Stimulated activated CD8-positive, alpha-beta memory T cell treated with anti-CD3 and anti-CD28 coated beads, Interleukin-15, amount 100 ng/mL, for 24 hours (primary cell): Measurements from ENCODE around the gene NUDT12.

Experiments used
- DNase-seq: peaks from one replicate; pipeline ENCODE4 v3.0.0-alpha.2; 2020; ENCODE audit warnings: low read depth

The NUDT12 gene

DNA sequence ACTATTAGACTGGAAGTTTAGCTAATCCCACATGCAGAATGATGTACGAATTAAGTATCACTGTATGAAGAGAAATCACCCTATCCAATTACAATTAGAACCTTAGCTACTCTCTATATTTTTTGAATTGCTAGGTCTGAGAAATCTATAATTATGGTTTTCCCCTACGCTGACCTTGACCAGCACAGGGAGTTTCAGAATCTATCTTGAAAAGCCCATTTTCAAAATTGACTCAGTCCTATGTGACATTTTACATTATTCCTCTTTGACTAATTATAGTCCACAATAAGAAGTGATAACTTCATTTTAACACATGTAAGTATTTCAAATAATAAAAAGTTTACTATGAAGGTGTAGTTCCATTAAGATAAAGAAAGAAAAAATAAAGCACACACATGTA lies 21.5 kb downstream of the NUDT12 start:
- DNase-seq, result no peak

GRCh38 chr5:103539376-103540330 lies 22.9 kb downstream of the NUDT12 start:
- no peak for DNase-seq

GRCh38 chr5:103532086-103532734 lies 30.4 kb downstream of the NUDT12 start:
- DNase-seq, result no peak

DNA sequence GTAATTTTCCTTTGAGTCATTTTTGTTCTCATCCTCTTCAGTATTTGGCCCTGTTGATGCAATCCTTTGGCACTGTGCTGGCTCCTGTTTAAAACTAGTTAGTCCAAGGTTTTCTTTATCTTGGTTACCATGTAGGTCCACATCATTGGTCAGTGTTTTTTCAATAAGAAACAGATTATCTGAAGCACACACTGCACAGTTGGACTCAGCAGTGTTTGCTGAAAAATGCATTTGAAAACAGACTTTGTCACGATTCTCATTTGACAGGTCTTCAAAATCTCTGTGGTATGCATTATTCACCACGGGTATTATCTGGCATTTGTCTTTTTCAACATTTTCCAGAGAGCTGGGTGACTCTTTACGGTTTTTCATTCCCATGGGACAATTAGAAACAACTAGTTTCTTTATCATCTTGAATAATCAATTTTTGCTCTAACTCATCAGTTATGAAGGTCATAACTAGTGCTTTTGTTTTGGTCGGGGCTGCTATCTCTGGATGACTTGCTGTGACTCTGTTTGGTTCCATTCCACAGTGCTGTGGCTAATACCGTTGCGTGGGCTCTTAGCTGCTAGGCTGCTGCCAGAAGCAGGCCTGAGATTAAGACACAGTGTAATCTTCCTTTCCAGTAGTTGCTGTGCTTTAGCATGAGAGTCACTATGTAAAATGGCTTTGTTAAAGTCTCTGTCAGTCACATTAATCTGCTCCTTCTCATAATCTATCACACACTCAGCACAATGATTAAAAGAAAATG lies 36.2 kb downstream of the NUDT12 start:
- DNase-seq, result no peak

DNA sequence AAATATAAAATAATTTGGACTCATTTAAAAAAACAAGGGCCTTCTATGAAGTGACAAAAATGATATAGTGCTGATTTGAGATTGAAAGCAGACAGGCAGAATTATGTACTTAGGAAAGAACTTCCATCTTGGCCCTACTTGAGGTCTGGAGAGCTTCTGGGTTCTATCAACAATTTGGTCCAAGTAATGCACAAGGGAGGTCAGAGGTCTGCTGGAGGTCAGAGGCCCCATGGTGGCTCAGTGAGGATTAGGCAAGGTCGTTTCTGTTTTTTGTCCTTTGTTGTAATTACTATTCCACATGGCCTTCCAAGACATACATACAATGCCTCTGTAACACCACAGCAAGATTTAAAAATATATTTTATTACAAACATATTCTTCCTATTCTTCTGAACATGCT lies 37.2 kb downstream of the NUDT12 start:
- no peak for DNase-seq

DNA sequence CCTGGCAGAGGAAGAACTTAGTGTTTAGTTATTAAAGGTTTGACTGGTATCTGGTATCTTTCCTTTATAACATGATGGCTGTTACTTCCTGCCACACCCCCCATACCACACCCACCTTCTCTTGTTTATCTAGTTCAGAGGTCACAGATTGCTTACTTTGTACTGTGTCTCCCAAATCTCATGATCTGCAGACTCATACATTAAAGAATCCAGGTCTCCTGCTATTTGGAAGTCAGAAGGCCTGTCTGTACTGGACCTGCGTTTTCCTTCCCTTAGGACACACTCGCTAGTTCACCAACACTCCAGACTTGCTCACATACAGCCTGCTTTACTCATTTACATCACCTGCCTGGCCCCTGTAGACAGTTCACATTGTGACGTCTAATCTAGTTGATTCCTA lies 39.3 kb downstream of the NUDT12 start:
- no peak for DNase-seq

DNA sequence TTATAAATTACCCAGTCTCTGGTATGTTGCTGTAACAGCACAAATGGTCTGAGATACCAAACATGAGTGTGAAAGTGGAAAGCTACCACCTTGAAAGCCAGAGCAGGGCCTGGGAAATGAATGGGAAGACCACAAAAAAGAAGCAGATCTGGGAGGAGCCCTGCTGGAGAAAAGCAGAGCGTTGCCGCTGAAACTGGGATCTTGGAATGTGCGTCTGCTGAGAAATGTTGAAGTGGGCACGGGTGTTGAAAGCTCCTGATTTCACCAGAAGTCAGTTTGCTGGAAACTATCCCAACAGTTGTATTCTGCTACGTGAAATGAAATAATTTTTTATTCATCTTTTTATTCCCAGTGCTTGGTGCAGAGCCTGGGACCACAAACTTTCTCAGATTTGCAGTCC lies 40.0 kb downstream of the NUDT12 start:
- DNase-seq, result no peak

- no peak for DNase-seq
Observed at GRCh38 chr5:103519550-103519949, 43.0 kb downstream of the NUDT12 start.

DNA sequence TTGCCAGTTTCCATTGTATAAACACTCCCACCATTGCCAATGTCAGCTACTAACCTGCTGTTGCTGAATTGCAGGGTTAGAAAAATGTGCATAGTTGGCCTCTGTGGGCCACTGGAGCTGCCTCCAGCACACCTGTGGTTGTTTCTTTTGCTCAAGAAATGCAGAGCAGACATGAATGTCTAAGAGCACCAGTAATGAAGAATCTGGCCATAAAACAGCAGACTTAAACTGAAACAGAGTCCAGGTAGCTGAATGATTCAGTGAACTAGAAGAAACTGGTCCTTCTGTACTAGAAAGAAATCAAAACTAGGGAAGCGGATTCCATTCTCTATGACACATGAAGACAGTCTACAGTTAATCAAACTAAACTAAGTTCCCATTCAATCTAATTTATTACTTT lies 48.2 kb downstream of the NUDT12 start:
- DNase-seq, result no peak

GRCh38 chr5:103513701-103514100 lies 48.9 kb downstream of the NUDT12 start:
- no peak for DNase-seq

GRCh38 chr5:103512500-103512899 lies 50.1 kb downstream of the NUDT12 start:
- no peak for DNase-seq

DNA sequence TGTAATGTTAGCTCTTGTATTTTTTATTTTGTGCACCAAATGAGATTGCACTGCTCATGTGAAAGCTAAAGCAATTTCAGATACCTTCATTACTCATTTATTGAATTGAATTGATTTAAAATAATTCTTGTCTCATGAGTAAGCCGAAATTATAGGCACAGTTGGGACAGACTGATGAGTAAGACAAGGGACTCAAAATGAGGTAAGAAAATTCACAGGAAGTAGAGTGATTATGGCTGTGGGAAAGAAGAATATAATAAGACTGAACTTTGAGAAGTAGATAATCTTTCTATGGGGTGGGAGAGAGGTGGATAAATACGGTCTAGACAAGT lies 51.1 kb downstream of the NUDT12 start:
- no peak for DNase-seq

DNA sequence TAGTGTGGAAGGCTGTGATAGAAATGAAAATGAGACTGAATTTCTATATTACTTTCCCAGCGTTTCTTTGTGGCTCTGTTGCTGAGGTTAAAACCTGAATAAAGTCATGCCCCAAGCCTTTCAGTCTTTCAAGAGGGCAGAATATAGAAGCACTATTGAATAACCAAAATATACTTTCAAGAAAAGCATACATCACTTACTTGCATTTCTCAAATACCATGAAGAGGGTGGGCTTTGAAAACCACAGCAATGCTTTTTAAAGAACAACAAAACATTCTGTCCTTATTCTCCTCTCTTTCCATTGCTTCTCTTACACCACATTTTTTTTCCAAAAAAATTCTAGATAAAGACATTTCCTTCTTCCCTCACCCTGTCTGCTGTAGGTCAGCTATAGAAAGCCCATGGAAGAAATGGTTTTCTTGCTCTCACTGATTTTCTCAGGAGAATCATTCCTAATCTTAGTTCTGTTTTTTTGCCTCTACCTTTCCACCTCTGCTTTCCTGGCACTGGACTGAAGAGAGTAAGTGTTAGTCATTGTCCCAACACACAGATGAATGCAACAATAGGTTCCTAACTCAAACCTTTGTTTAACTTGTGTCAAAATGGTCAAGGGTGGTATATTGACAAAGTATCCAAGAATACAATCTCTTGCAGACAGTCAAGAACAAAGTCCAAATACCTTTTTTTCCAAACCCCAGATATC lies 51.6 kb downstream of the NUDT12 start:
- no peak for DNase-seq

- no peak for DNase-seq
Observed at GRCh38 chr5:103505581-103506305, 56.8 kb downstream of the NUDT12 start.

DNA sequence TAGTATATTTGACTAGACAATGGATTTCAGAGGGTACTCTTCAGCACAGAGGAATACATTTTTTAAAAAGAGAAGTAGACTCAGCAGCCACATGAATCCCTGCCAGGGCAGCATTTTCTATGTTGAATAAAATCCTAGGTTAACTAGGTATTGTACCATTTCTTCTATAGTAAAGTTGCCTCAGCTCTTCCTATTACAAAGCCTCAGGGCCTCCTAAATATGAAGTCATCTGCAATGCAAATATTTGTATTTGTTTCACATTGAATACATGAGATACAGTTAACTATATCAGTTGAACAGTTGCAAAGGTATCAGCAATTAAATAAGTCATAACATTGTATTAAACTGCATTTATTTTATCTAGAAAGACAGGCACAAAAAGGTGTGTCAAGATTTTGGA lies 59.5 kb downstream of the NUDT12 start:
- DNase-seq, result no peak

DNA sequence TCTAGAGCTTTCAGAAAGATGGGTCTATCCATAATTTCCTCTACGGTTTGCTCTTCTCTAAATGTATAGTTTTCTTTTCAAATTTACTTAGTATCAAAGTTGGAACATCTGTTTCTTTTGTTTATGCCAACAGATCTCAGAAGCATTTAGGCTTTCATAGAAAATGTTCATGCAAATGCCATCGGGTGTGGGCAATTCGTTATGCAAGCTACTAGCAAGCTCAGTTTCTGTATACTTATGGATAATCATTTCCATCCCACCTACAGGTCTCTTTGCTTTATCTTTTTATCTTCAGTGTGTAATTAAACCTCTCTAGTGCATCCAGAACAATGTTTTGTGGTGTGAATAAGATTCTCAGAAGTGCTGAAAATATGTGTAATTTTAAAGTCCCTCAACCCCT lies 59.9 kb downstream of the NUDT12 start:
- DNase-seq, result no peak
